GM21360 (cell line): ENCODE results near the gene KCNK15.

Source experiments
- ATAC-seq: cut with Tn5 transposase; IDR thresholded peaks from one replicate; pipeline ENCODE4 v1.9.1; 2021; ENCODE audit warnings: mild to moderate bottlenecking, moderate library complexity; ENCODE audit not compliant: unreplicated experiment

The KCNK15 gene

DNA sequence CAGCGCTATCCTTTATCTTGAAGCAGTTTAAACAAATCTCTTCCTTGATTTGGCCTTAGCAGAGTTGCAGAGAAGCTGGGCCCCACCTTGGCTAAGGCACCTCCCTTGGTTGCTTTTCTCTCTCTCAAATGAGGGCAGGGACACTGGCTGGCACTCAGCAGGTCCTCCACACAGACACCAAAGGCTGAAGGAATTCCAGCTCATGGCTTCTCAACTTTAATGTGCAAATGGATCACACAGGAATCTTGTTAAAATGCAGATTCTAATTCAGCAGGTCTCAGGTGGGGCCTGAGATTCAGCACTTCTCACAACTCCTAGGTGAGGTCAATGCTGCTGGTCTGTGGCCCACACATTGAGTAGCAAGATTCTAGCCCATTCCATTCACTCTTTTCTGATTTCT, 39.0 kb downstream of the KCNK15 start:
- ATAC-seq, result no peak

DNA sequence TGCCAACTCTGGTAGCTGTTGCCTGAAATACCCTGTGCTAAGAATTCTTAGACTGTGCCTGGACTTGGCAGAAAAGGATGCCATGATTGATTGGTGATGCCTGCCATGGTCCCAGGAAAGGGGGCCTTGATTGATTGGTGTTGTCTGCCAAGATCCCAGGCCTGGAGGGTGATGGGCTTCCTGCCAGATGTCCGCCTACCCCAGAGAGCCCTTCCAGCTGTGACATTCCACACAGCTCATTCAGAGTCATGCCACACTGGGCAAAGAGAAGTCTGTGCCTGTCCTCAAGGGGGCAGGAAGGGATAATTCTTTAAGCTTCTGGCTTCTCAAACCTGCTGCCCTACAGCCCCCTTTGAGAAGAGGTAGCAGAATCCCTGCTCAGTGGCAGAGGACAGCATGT, 40.1 kb downstream of the KCNK15 start:
- no peak for ATAC-seq

DNA sequence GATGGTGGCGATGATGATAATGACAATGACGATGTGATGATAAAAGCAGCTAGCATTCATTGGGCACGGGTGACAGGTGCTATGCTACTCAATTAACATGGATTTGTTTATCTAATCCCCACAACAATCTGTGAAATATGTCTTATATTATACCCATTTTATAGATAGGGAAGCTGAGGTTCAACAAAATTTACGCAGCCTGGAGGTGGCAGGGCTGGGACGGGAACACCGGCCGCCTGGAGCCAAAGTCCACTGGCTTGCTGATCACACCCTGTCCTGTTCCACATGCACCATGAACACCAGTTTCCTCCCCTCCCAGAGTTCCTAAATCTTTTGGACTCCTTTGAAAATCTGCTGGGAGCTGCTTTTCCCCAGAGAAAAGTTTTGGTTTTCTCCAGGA, 41.6 kb downstream of the KCNK15 start:
- no peak for ATAC-seq

DNA sequence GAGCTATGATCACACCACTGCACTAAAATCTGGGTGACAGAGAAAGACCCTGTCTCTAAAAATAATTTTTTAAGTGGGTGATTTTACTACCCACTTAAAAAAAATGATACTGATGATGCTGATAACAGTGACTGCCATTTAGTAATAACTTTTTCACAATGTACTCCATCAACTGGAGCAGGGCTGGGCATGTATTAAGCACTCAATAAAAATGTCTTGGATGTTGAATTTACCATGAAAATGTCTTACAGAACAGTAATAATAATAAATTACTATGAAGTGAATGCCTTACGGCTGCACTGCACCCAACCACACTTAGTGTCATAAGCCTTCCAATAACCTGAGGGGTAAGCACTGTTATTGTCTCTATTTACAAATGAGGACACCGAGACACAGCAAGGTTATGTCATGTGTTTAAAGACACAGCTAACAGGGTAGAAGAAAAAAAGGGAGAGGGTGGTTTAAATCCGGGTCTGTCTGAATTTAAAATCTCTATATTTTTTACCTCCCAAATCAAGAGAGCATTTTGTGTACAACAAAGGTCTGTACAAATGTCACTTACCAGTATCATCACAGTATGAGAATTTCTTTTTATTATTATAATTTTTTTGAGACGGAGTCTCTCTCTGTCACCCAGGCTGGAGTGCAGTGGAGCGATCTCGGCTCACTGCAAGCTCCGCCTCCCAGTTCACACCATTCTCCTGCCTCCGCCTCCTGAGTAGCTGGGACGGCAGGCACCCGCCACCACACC, 43.2 kb downstream of the KCNK15 start:
- no peak for ATAC-seq

DNA sequence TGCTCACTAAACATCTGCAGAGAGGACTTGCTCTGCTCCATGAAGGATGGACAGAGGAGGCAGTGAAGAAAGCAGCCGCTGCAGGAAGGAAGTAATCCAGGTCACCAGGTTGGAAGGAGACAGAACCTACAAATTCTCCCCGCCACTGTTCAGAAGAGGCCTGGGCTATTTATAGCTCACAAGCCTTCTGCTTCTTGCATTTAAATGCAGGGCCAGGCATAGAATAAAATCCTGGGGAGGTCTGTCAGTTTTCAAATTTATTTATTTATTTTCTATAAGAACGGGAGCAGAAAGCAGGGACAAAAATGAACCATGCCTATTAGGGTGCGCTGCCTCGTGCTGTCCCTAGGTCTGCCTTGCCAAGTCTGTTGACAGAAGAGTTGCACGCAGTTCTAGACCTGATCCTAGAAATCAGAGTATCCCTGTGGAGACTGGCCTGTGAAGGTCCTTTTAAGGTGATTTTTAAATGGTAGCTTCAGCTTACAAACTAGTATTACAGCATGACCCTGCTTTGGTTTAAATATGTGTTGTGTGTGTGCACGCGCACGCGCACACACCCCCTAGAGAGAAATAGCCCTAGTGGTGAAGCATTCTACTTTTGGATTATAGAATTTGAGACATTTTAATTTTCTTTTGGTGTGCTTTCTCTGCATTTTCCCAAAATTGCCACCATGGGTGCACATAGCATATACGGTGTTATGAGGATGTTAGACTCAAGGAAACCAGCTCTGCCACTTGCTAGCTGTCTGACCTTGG, 45.2 kb downstream of the KCNK15 start:
- no peak for ATAC-seq

DNA sequence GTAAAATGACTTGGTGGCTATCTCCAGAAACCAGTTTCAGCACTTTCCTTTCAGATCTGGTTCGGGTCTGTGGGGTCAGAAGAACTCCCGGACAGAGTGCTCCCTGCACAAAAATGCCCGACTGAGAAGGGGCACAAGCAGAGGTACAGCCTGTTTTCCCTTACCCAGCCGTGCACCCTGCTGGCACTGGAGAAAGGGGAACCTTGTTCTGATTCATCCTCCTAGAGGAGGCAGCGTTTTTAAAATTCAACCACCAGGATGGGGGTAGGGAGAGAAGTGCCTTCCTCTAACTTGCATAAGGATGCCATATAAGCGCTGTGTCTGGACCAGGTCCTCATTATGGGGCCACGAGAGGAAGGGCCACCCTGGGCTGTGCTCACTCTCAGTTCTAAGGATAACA, 47.1 kb downstream of the KCNK15 start:
- ATAC-seq, result no peak

DNA sequence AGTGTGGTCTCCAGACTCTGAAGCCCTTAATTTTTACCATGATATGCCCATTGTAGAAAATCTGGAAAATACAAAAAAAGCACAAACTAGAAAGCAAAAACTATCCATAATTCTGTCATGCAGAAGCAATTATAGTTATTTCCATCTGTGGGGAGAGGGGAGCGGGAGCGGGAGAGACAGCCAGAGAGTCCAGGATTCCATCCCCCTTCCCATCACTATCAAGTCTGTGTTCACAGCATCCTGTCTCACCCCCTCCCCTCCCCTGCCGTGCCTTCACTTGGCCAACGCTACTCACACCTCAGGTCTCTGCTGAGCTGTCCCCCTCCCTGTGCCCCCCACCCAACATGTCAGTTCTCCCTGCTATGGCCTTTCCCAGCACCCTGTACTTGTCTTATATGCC, 50.2 kb downstream of the KCNK15 start:
- ATAC-seq, result no peak

DNA sequence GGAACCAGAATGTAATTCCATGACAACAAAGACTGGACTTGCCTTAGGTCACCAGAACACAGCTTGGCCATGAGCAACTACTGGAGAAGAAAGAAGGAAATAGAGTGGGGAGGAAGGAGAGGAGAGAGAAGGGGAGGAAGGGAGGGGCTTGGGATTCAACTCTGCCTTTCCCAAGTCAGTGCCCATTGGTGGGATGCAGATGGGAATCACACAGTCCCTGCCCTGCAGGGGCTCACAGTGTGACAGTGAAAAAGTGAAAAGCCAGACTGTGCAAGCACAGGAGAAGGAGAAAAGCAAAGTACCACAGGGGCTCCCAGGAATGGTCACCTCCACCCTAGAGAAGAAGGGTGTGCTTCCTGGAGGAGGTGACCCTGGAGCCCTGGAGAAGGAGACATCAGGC, 50.6 kb downstream of the KCNK15 start:
- ATAC-seq, result no peak

DNA sequence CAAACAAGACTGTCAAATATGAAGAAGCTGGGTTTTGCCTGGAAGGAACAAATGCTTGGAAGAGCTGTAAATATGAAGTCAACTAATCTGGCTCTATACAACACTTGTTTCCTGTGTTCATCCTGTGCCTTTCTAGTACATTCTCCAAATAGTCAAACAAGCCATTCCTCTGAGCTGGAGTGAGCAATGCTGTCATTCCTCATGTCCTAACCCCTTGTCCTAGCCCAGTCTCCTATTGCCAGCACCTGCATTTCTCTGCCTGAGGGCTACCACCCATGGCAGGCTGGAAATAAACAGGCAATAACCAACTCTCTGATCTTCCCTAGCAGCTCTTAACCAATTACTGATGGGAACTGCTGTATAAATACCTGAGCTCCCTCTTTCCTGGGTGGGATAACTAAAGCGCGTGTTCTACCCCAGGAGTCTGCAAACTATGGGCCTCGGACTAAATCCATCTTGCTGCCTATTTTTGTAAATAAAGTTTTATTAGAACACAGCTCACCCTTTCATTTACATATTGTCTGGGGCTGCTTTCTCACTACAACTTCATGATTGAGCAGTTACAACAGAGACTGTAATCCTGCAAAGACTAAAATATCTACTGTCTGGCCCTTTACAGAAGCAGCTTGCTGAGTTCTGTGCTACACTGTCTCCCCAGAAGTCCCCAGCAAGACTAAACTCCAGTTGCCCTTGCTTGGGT, 51.2 kb downstream of the KCNK15 start:
- ATAC-seq, result no peak

DNA sequence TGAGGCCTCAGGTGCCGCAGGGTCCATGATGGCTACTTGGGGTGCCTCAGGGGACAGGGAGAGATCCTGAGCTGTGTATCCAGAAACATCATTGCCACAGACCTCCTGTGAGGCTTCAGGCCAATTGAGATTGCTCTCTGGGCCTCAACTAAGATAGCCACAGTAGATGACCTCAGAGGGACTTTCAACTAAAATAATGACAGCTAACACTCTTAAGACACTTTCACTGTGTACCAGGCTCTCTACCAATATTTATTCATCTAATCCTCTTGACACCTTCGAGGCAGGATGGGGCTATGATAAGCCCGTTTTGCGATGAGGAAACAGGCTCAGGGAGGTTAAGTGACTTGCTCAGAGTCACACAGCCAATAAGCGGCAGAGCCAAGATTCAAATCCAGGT, 54.0 kb downstream of the KCNK15 start:
- ATAC-seq, result no peak

DNA sequence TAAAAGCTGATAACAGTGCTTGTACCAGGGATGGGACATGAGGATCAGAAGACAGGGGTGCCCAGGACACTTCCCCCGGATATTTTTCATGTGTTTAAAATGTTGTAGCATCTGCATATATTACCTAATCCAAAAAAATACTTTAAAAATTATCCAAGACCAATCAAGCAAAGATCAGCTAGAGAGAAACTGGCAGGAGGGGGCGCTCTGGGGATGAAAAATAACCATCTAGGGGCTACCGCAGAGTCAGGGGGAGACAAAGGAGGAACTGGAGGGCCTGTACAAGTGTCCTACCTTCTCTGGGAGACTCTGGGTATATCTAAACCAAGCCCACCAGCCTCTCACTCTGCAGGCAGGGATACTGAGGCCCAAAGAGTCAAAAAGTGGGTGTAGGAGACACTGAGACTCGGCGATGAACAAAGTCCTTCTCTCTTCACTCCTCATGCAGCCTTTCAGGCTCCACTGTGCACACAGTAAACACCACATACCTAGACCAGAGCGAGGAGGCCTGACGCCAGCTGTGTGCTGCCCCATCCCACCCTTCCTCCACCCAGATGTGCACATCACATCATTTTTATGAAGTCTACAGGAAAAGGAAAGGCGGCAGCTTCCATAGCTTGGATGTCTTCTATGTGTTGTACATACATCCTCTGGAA, 54.9 kb downstream of the KCNK15 start:
- no peak for ATAC-seq
